Activated CD8-positive, alpha-beta memory T cell treated with anti-CD3 and anti-CD28 coated beads for 4 hours (primary cell): ENCODE measurements around the gene DMKN.

Experiments
- DNase-seq, 2 donors: peaks; one replicate each; pipeline ENCODE4 v3.0.0-alpha.2; 2020; ENCODE audit warnings: low read depth in 2 of 2

The DMKN gene

GRCh38 chr19:35549174-35549788 lies 35.8 kb upstream of the DMKN start:
- DNase-seq: peak in 1 of 2 donors; percentile 23

- DNase-seq: no peak
Observed at GRCh38 chr19:35546532-35546931, 33.1 kb upstream of the DMKN start.

GRCh38 chr19:35545855-35546381 lies 32.5 kb upstream of the DMKN start:
- peak; percentile 37 to 42 for DNase-seq

- peak; percentile 67 to 71 for DNase-seq
Observed at GRCh38 chr19:35545001-35545854, 31.8 kb upstream of the DMKN start, which contains the start of gene TMEM147. Gene TMEM147, plus strand, starts transcription at chr19:35545626. Its CDS starts 114 bp downstream, at chr19:35545740.

GRCh38 chr19:35544110-35544802 lies 30.8 kb upstream of the DMKN start:
- no peak for DNase-seq

GRCh38 chr19:35543280-35544109 lies 30.0 kb upstream of the DMKN start:
- no peak for DNase-seq

GRCh38 chr19:35542209-35542608 lies 28.8 kb upstream of the DMKN start:
- DNase-seq: no peak

GRCh38 chr19:35540356-35540927 lies 27.0 kb upstream of the DMKN start:
- DNase-seq: no peak

- no peak for DNase-seq
Observed at GRCh38 chr19:35539850-35540249, 26.4 kb upstream of the DMKN start.

- no peak for DNase-seq
Observed at GRCh38 chr19:35539314-35539713, 25.9 kb upstream of the DMKN start.

- no peak for DNase-seq
Observed at GRCh38 chr19:35534803-35535480, 21.5 kb upstream of the DMKN start.

- peak in 1 of 2 donors; percentile 14 for DNase-seq
Observed at GRCh38 chr19:35533822-35534392, 20.5 kb upstream of the DMKN start.

- DNase-seq: no peak
Observed at GRCh38 chr19:35533201-35533821, 19.9 kb upstream of the DMKN start, which contains the start of gene GAPDHS. Gene GAPDHS, plus strand, starts transcription at chr19:35533456. Its CDS starts 72 bp downstream, at chr19:35533528.

GRCh38 chr19:35531291-35531690 lies 17.8 kb upstream of the DMKN start:
- DNase-seq: no peak

GRCh38 chr19:35529241-35530218 lies 16.1 kb upstream of the DMKN start:
- no peak for DNase-seq

- DNase-seq: no peak
Observed at GRCh38 chr19:35528218-35529038, 15.0 kb upstream of the DMKN start, which contains the start of gene SBSN. Gene SBSN, minus strand, starts transcription at chr19:35528311. Its CDS starts 30 bp downstream, at chr19:35528281.

GRCh38 chr19:35525873-35526272 lies 12.4 kb upstream of the DMKN start:
- DNase-seq: no peak
